ENCODE measurements around the gene ZNF669.

DNA sequence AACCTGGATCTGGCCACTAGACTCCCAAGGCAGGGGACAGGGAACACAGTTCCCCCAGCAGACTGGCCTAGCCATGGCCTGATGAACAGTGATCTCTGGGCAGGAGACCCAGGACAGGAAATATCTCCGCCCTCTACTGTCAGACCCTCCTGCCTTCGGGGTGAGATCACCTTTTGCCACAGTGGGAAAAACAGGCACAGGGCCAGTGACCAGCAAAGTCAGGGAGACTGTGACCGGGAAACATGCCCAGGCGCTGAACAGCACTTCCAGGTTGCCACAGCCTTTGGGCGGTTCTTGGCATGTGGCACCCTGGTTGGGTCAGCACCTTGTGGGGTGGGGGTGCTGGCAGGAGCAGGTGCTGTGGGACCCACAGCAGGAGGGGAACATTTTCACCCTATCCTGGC lies 8.9 kb upstream of the ZNF669 start:
- TF ChIP-seq EZH2 (IDR thresholded peaks at IDR 0.05) (no peak), FOXP2 (optimal IDR thresholded peaks at IDR 0.05; ENCODE audit: control extremely low read depth, extremely low read length, insufficient read depth) (no peak)
